ENCODE measurements around the gene TMEM255B.
"Not testable (repeated sequence)": the region's sequence is repeated elsewhere in the genome, so short reads cannot be mapped to it uniquely, and the experiment has no call there.

The TMEM255B gene

GRCh38 chr13:113819731-113820715 lies 61.0 kb downstream of the TMEM255B start:
- DNase-seq, result no peak

GRCh38 chr13:113820813-113821651 lies 62.0 kb downstream of the TMEM255B start:
- no peak for DNase-seq

- DNase-seq, result no peak
These were observed 62.8 kb downstream of the TMEM255B start for GRCh38 chr13:113821847-113822246.

DNA sequence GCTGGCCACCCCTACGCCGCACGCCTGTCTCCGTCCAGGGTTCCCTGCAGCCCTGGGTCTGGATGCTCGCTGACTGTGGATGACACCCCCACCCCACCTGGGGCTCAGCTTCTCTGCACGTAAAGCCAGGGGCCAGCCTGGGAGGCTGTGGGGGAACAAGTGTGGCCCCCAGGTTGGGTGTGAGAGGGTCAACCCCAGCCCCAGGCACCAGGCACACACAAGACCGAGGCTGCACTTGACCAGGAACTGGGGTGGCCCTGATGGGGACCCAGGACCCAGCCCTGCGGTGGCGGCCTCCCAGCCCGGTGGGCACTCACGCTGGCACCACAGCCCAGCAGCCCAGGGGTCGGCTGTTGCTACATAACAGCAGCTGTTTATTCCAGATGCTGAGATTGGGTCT lies 63.2 kb downstream of the TMEM255B start:
- no peak for DNase-seq

DNA sequence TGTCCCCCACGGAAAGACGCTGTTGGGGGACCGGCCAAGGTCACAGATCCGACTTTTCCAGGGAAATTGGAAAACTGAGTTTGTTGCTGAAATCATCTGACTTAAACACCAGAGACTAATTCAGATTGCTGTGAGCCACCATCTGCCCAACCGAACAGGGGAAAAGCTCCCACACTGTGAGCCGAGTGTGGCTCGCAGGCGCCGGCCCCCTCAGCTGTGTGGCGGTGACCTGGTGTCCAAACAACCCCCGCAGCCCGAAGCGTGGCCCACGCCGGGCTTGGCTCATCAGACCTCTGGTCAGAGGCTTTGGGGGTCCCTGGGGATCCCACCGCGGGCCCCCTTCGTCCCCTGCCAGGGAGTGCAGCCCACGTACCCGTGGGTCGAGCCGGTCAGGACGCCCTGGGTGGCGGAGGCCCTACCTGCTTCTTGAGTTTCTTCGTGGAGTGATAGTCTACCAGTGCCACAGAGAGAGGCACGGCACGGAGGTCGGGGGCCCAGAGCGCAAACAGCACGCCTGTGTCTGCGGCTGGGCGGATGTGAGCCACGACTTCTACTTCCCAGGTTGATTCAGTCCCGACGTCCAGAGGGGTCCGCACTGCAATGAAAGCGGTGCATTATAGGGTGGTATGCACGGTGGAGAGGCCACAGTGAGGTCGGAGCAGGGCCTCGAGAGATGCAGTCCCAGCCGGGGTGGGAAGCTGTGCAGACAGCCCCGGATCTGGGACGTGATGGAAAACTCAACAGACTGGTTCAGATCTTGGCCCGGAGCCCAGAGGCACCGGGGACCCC lies 64.1 kb downstream of the TMEM255B start:
- DNase-seq, result no peak

GRCh38 chr13:113823771-113824170 lies 64.7 kb downstream of the TMEM255B start:
- DNase-seq, result no peak

GRCh38 chr13:113825841-113826240 lies 66.8 kb downstream of the TMEM255B start:
- DNase-seq, result no peak

DNA sequence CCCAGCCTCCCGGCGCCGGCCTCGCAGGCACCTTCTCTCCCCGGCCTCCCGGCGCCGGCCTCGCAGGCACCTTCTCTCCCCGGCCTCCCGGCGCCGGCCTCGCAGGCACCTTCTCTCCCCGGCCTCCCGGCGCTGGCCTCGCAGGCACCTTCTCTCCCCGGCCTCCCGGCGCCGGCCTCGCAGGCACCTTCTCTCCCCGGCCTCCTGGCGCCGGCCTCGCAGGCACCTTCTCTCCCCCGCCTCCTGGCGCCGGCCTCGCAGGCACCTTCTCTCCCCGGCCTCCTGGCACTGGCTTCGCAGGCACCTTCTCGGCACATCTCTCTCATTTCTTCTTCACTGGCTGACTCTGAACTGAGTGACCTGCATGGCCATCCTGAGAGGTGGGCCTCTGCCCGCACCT lies 67.4 kb downstream of the TMEM255B start:
- DNase-seq, result not testable (repeated sequence)

GRCh38 chr13:113827021-113827420 lies 68.0 kb downstream of the TMEM255B start:
- DNase-seq, result no peak

DNA sequence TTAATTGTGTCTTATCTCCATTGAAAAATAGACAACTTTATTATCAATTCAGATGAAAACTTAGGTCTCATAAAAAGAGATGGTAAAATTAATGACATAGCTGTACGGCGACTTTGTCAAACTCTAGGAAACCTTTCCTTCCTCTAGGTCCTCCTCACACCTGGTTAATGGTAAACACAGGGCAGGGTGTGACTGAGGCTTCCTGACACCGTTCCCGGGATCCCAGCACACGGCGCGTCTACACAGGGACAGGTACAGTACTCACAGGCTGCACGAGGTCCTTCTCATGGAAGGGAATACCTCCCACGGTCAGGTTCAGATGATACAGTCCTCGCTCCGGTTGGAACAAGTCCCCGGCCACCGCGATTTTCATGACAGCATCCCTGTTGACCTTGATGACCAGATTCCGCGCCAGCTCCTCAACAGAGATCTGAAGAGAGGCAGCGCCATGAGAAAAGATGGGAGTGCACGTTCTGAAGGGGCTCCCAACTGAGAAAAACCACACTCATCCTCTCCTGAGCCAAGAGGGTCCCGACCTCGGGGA lies 69.3 kb downstream of the TMEM255B start:
- peak in 1 of 4 experiments; percentile 13 for DNase-seq

DNA sequence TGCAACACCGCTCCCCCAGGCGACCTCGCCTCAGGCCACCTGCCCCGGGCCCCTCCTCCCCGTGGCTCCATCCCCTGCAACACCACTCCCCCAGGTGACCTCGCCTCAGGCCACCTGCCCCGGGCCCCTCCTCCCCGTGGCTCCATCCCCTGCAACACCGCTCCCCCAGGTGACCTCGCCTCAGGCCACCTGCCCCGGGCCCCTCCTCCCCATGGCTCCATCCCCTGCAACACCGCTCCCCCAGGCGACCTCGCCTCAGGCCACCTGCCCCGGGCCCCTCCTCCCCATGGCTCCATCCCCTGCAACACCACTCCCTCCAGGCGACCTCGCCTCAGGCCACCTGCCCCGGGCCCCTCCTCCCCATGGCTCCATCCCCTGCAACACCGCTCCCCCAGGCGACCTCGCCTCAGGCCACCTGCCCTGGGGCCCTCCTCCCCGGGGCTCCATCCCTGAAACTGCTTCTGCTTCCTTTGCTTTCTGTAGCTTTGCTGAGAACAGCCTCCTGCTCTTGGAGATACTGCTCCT lies 71.5 kb downstream of the TMEM255B start:
- DNase-seq, result not testable (repeated sequence)

DNA sequence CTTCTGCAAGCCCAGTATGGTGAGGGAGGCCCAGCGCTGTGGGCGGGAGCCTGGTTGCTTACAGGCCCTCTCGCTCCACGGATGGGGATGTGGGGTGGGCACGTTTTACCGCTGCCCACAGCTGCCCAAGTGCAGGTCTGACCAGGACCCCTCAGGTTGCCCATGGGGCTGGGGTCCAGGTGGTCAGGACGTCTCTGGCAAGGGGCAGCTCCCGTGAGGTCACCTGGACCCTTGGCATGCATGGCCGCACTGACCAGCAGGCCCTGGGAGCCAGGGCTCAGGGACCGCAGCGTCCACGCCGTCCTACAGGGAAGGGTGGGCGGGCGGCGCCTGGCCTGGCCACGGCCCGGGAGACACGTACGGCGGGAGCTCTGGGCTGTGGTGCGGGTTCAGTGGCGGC lies 72.0 kb downstream of the TMEM255B start:
- DNase-seq, result no peak

DNA sequence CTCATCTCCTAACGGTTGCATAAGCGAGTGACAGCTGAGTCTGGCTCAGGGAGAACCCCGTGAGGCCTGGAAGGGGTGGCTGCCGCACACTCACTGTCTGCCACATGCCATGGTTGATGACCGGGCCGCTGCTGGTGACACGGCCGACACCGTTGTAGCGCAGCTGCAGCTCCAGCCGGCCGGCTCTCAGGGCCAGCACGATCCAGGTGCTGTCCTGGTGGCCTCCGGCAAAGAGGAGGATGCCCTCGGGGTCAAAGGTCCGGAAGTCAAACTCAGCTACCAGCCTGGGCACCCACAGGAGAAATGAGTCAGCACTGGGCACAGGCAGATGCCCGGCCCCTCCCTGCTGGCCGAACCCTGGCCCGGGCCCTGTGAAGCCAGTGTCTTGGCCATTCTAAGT lies 73.2 kb downstream of the TMEM255B start:
- no peak for DNase-seq

DNA sequence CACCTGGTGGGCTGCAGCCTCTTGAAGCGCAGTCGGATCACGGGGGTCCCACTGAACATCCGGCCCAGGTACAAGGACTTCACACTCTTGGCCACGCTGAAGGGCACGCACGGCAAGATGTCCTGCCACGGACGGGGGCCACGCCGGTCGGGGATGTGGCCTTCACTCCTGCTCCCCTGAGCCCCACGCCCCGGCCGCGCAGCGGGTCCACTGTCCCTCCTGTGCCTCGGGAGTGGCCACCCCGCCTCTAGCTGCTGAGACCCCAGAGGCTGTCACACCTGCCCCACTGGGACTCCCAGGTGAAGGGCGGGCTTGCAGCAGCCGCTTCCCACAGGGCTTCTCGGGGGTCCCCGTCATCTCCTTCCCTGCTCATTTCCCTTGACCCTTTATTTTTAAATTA lies 73.6 kb downstream of the TMEM255B start:
- no peak for DNase-seq

DNA sequence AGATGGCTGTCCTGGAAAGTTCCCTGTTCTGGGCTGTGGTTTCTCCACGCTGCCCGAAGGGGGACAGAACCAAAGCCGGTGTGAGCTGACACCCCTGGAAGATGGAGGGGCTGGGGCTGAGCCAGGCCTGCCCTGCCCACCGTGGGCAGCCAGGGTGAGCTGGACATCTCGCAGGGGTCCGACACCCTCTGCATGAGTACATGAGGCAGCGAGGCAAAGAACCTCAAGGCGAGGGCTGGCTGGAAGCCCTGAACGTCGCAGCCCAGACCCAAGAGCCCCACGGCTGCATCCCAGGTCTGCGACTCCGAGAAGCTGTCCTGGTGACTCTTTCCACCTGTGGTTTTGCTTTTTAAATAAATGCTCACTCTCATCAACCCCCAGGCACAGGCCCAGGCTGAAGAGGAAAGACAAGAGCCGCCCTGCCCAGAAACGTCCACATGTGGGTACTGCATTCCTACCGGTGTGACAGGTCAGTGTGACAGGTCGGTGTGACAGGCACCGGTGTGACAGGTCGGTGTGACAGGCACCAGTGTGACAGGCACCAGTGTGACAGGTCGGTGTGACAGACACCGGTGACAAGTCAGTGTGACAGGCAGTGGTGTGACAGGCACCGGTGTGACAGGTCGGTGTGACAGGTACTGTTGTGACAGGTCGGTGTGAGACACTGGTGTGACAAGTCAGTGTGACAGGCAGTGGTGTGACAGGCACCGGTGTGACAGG lies 74.2 kb downstream of the TMEM255B start:
- DNase-seq, result no peak

DNA sequence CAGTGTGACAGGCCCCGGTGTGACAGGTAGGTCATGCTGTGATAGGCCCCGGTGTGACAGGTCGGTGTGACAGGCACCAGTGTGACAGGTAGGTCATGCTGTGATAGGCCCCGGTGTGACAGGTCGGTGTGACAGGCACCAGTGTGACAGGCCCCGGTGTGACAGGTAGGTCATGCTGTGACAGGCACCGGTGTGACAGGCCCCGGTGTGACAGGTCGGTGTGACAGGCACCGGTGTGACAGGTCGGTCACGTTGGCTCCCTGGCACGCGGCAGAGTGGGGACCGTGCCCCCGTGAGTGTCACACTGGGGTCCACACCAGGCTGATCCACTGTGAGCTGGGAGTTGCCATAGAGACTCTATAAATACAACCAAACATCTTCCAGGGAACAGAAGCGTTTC lies 75.0 kb downstream of the TMEM255B start:
- DNase-seq, result not testable (repeated sequence)

- DNase-seq, result no peak
These were observed 75.6 kb downstream of the TMEM255B start for GRCh38 chr13:113834496-113835200.

- DNase-seq, result no peak
These were observed 76.6 kb downstream of the TMEM255B start for GRCh38 chr13:113835461-113836270.

GRCh38 chr13:113836768-113837559 lies 77.9 kb downstream of the TMEM255B start:
- DNase-seq, result no peak
